H1 (cell line): ENCODE results near the gene ADGRB3. TPM values are rescaled to one million over a fixed set of nuclear protein-coding genes. Genes with fewer than 3 reads are reported as not detected.
A peak's percentile ranks its signal among the peaks of the same experiment; 100 is the strongest.

Experiments
- CTCF ChIA-PET: fragments of 300-600 bp; sonication (Branson Sonifier 250); formaldehyde crosslinking; loops from one replicate; lab custom pipeline; 2021; ENCODE audit not compliant: partially characterized antibody; lab: Charles Lee
- POLR2A ChIA-PET: fragments of 300-600 bp; sonication (Branson Sonifier 250); formaldehyde crosslinking; loops from one replicate; lab custom pipeline; 2021; ENCODE audit warnings: inconsistent platforms; ENCODE audit not compliant: partially characterized antibody; lab: Charles Lee
- DNase-seq, 2 experiments: peaks; one replicate each; pipeline versions ENCODE4 v3.0.0 to v3.0.0-alpha.2; 2010 to 2022; ENCODE audit warnings: low spot score in 2 of 2, low read depth in 1 of 2, mixed read lengths in 1 of 2
- FAIRE-seq: peaks from 2 replicates; lab custom pipeline; 2011; peaks lifted over from hg19 to GRCh38; lab: Jason Lieb, UNC
- H2AFZ ChIP-seq: 2 replicates; pipeline ENCODE4 v1.8.1; 2012; ENCODE audit warnings: low read length, inconsistent platforms
- H2AK5ac ChIP-seq: 2 replicates; pipeline ENCODE4 v1.6.1; 2013; ENCODE audit warnings: low read depth, low read length
- H2BK120ac ChIP-seq: replicated peaks from 2 replicates; pipeline ENCODE3; 2013; ENCODE audit warnings: low read depth, low read length, inconsistent platforms
- H2BK12ac ChIP-seq: 2 replicates; pipeline ENCODE4 v1.6.1; 2013; ENCODE audit warnings: low read depth, low read length
- H2BK15ac ChIP-seq: 2 replicates; pipeline ENCODE4 v1.6.1; 2013; ENCODE audit warnings: low read length
- H2BK20ac ChIP-seq: 2 replicates; pipeline ENCODE4 v1.6.1; 2013; ENCODE audit warnings: low read length
- H2BK5ac ChIP-seq: 2 replicates; pipeline ENCODE4 v1.6.1; 2013; ENCODE audit warnings: low read depth, low read length
- H3K14ac ChIP-seq: 2 replicates; pipeline ENCODE4 v1.6.1; 2013; ENCODE audit warnings: inconsistent platforms; ENCODE audit not compliant: insufficient read length
- H3K18ac ChIP-seq: 2 replicates; pipeline ENCODE4 v1.6.1; 2013; ENCODE audit warnings: low read length; ENCODE audit errors: extremely low read depth
- H3K23ac ChIP-seq: 2 replicates; pipeline ENCODE4 v1.6.1; 2013; ENCODE audit warnings: inconsistent platforms; ENCODE audit not compliant: insufficient read length
- H3K23me2 ChIP-seq: 2 replicates; pipeline ENCODE4 v1.6.1; 2013; ENCODE audit warnings: low read depth, low read length
- H3K27ac ChIP-seq: 2 replicates; pipeline ENCODE4 v1.6.1; 2011; ENCODE audit warnings: low read depth, low read length, inconsistent platforms
- H3K27me3 ChIP-seq, 4 experiments: replicated peaks in 1 of 4; 1 replicate in 1 of 4; 2 replicates in 3 of 4; pipeline versions ENCODE4 v1.6.1 to v1.8.1; 2011 to 2013; ENCODE audit warnings: low read length in 3 of 4, mild to moderate bottlenecking in 3 of 4, inconsistent platforms in 2 of 4, mixed read lengths in 2 of 4, moderate library complexity in 1 of 4; ENCODE audit not compliant: control insufficient read depth in 3 of 4, insufficient read depth in 3 of 4; ENCODE audit errors: extremely low read depth in 1 of 4
- H3K36me3 ChIP-seq, 4 experiments: 2 replicates each; pipeline versions ENCODE4 v1.6.1 to v1.8.1; 2011 to 2013; ENCODE audit warnings: mild to moderate bottlenecking in 4 of 4, low read length in 3 of 4, moderate library complexity in 2 of 4, control low read depth in 1 of 4, inconsistent platforms in 1 of 4; ENCODE audit not compliant: insufficient read depth in 4 of 4, control insufficient read depth in 2 of 4
- H3K4ac ChIP-seq: replicated peaks from 2 replicates; pipeline ENCODE3; 2013; ENCODE audit warnings: low read length, low read depth, mixed read lengths, inconsistent platforms; ENCODE audit not compliant: insufficient read length
- H3K4me1 ChIP-seq, 4 experiments: replicated peaks in 1 of 4; 1 replicate in 1 of 4; 2 replicates in 3 of 4; pipeline versions ENCODE4 v1.6.1 to v1.8.1; 2011 to 2013; ENCODE audit warnings: low read length in 3 of 4, inconsistent platforms in 2 of 4, mixed read lengths in 1 of 4; ENCODE audit not compliant: insufficient read depth in 4 of 4, control insufficient read depth in 3 of 4
- H3K4me2 ChIP-seq, 2 experiments: 2 replicates each; pipeline versions ENCODE4 v1.6.1 to v1.8.1; 2011 to 2013; ENCODE audit warnings: low read depth in 2 of 2, low read length in 2 of 2, control low read depth in 1 of 2, inconsistent platforms in 1 of 2, mild to moderate bottlenecking in 1 of 2; ENCODE audit not compliant: insufficient read depth in 1 of 2
- H3K4me3 ChIP-seq, 4 experiments: fragments of 200-600, 300-600 bp in 1 of 4; sonication (generic), shearing (Covaris generic), sonication (Bioruptor Twin) in 1 of 4; 2 replicates each; pipeline versions ENCODE4 v1.5.1 to v1.8.1; 2011 to 2016; ENCODE audit warnings: low read length in 4 of 4, low read depth in 3 of 4, control low read depth in 2 of 4, inconsistent platforms in 2 of 4, mild to moderate bottlenecking in 2 of 4, mixed read lengths in 1 of 4, moderate library complexity in 1 of 4; ENCODE audit not compliant: insufficient read depth in 2 of 4; ENCODE audit errors: extremely low read depth in 1 of 4
- H3K56ac ChIP-seq: replicated peaks from 2 replicates; pipeline ENCODE3; 2013; ENCODE audit warnings: low read depth, mild to moderate bottlenecking, mixed read lengths, low read length, inconsistent platforms; ENCODE audit not compliant: insufficient read length
- H3K79me1 ChIP-seq: 2 replicates; pipeline ENCODE4 v1.6.1; 2013; ENCODE audit warnings: low read depth, low read length, control low read depth
- H3K79me2 ChIP-seq, 2 experiments: 2 replicates each; pipeline versions ENCODE4 v1.6.1 to v1.8.1; 2012 to 2013; ENCODE audit warnings: low read length in 2 of 2, mild to moderate bottlenecking in 2 of 2, inconsistent platforms in 1 of 2; ENCODE audit not compliant: insufficient read depth in 2 of 2, control insufficient read depth in 1 of 2
- H3K9ac ChIP-seq, 4 experiments: replicated peaks in 1 of 4; 1 replicate in 1 of 4; 2 replicates in 3 of 4; pipeline versions ENCODE4 v1.6.1 to v1.8.1; 2011 to 2013; ENCODE audit warnings: low read depth in 3 of 4, low read length in 3 of 4, control low read depth in 2 of 4, mild to moderate bottlenecking in 2 of 4, moderate library complexity in 2 of 4, inconsistent platforms in 1 of 4; ENCODE audit errors: extremely low read depth in 1 of 4
- H3K9me3 ChIP-seq, 2 experiments: 2 replicates each; pipeline versions ENCODE4 v1.6.1 to v1.8.1; 2012 to 2013; ENCODE audit warnings: mild to moderate bottlenecking in 2 of 2, moderate library complexity in 2 of 2, control low read depth in 1 of 2, inconsistent platforms in 1 of 2, low read depth in 1 of 2, low read length in 1 of 2, mixed read lengths in 1 of 2; ENCODE audit not compliant: insufficient read depth in 2 of 2
- H4K20me1 ChIP-seq, 2 experiments: replicated peaks in 1 of 2; 2 replicates each; pipeline versions ENCODE3 to v1.8.1; 2011 to 2013; ENCODE audit warnings: inconsistent platforms in 2 of 2, low read length in 2 of 2, mild to moderate bottlenecking in 1 of 2; ENCODE audit not compliant: insufficient read depth in 2 of 2, control insufficient read depth in 1 of 2
- H4K5ac ChIP-seq: 2 replicates; pipeline ENCODE4 v1.6.1; 2013; ENCODE audit warnings: low read length, low read depth, mixed read lengths, inconsistent platforms; ENCODE audit not compliant: insufficient read length
- H4K8ac ChIP-seq: 2 replicates; pipeline ENCODE4 v1.8.0; 2013; ENCODE audit warnings: mild to moderate bottlenecking, moderate library complexity, low read length, inconsistent platforms; ENCODE audit not compliant: insufficient read depth; ENCODE audit errors: extremely low read depth
- H4K91ac ChIP-seq: replicated peaks from 2 replicates; pipeline ENCODE3; 2013; ENCODE audit warnings: low read length, mixed read lengths, inconsistent platforms; ENCODE audit not compliant: insufficient read length
- CBX8 ChIP-seq: fragments of 300-800, 300-1000 bp; sonication (generic); IDR thresholded peaks from 2 replicates; pipeline ENCODE4 v1.7.1; 2016; ENCODE audit warnings: low read depth, low read length, borderline replicate concordance
- CTCF ChIP-seq, 3 experiments: IDR thresholded peaks; 1 replicate in 2 of 3; 2 replicates in 1 of 3; pipeline versions ENCODE4 v1.5.1 to v1.6.1; 2011; ENCODE audit warnings: low read length in 3 of 3, mild to moderate bottlenecking in 3 of 3, inconsistent platforms in 2 of 3, low read depth in 1 of 3, moderate library complexity in 1 of 3; ENCODE audit not compliant: insufficient read depth in 1 of 3; ENCODE audit errors: control extremely low read depth in 1 of 3
- GABPA ChIP-seq: IDR thresholded peaks from 2 replicates; pipeline ENCODE4 v1.6.1; 2011; ENCODE audit warnings: mild to moderate bottlenecking, low read length, moderate library complexity, borderline replicate concordance; ENCODE audit not compliant: insufficient read depth
- RAD21 ChIP-seq, 2 experiments: IDR thresholded peaks in 1 of 2; conservative IDR thresholded peaks in 1 of 2; 2 replicates each; pipeline ENCODE4 v1.6.1; 2011; ENCODE audit warnings: low read depth in 2 of 2, low read length in 2 of 2, improper control_type of control experiment in 1 of 2, inconsistent platforms in 1 of 2, mild to moderate bottlenecking in 1 of 2, moderate library complexity in 1 of 2
- TEAD4 ChIP-seq: IDR thresholded peaks from 2 replicates; pipeline ENCODE4 v1.6.1; 2012; ENCODE audit warnings: low read depth, low read length, inconsistent platforms, mixed read lengths
- YY1 ChIP-seq: IDR thresholded peaks from 2 replicates; pipeline ENCODE4 v1.6.1; 2011; ENCODE audit warnings: low read depth, mild to moderate bottlenecking, low read length
- WGBS, 2 experiments: shearing (Covaris generic) in 1 of 2; methylation state at CpG; one replicate each; pipeline versions ENCODE4 v1.1.6 to v1.1.7; 2013 to 2015; ENCODE audit warnings: low lambda C conversion rate in 2 of 2, mixed read lengths in 2 of 2, inconsistent platforms in 1 of 2, low coverage in 1 of 2, missing lambda C conversion rate in 1 of 2; ENCODE audit not compliant: insufficient replicate concordance in 2 of 2, insufficient coverage in 1 of 2, insufficient read length in 1 of 2; ENCODE audit errors: extremely low coverage in 1 of 2, missing lambda C conversion rate in 1 of 2; 5-methylcytosine and 5-hydroxymethylcytosine counted together
- polyA plus RNA-seq, 7 experiments: library from polyadenylated mRNA; depleted of rRNA in 3 of 7; stranded (reverse) in 5 of 7; unstranded in 2 of 7; fragments of >200 nt in 5 of 7; fragments of 200-250 nt in 2 of 7; gene quantifications; 1 replicate in 5 of 7; 2 replicates in 1 of 7; 4 replicates in 1 of 7; pipeline versions ENCODE4 v1.2.1 to v1.2.3, GENCODE V29; 2011 to 2013; ENCODE audit warnings: missing spikeins in 2 of 7, mixed read lengths in 2 of 7
- total RNA-seq: library from RNA; stranded (reverse); fragmentation: NEBNext Ultra II Directional; extraction: Animal tissue kit (Norgen Biotek cat#: 25700); gene quantifications from 2 replicates; pipeline ENCODE4 v1.2.1, GENCODE V29; 2021

ADGRB3 gene
- total and polyA plus RNA-seq, 2 of the 8 experiments (the other 6 are each of a cell fraction or from before 2014, with no cell fraction given), result 0.35 to 1.2 TPM

- H3K23ac ChIP-seq, result no peak overlapping the region
- H3K36me3 ChIP-seq, result no peaks in the 10 kb centered on the region
- TF ChIP-seq GABPA (no peak), CTCF (IDR thresholded peaks at IDR 0.05; ENCODE audit: control extremely low read depth in 1 of 3, insufficient read depth in 1 of 3, low read depth in 1 of 3, low read length in 3 of 3) (peak; percentile 43 to 82 (median 77)), CBX8 (no peak), YY1 (no peak), RAD21 (IDR thresholded peaks at IDR 0.05 in 1 of 2, conservative IDR thresholded peaks at IDR 0.05 in 1 of 2; ENCODE audit: low read depth in 2 of 2, low read length in 2 of 2) (peak; percentile 82 to 86), TEAD4 (0 out of 2 replicates have a peak, but pooled peaks have one; percentile 32)
- TF ChIP-seq, all 59 proteins: peak for 3
- no peaks in the 10 kb centered on the region; the same call in 1 of the 2 replicates for H3K23me2 ChIP-seq
- 0 out of 2 replicates have a peak overlapping the region, but pooled peaks have one; percentile 87 for H2BK20ac ChIP-seq
- FAIRE-seq (peak; percentile 70), DNase-seq (peak in 1 of 2 experiments; percentile 74)
- H4K20me1 ChIP-seq, result no peaks in the 10 kb centered on the region
- H3K4me1 ChIP-seq, result no peaks in the 10 kb centered on the region
- no peak overlapping the region for H4K5ac ChIP-seq
- no peak overlapping the region for H3K4ac ChIP-seq
- H3K79me1 ChIP-seq, result no peaks in the 10 kb centered on the region
- no peak overlapping the region for H2BK12ac ChIP-seq
- H2AFZ ChIP-seq, result peak overlapping the region; percentile 95
- no peak overlapping the region for H3K9ac ChIP-seq
- H3K27ac ChIP-seq, result no peak overlapping the region
- H4K8ac ChIP-seq, result 0 out of 2 replicates have a peak overlapping the region, but pooled peaks have one; percentile 31
- H3K14ac ChIP-seq, result no peak overlapping the region
- H3K4me2 ChIP-seq, result no peak overlapping the region
- H3K4me3 ChIP-seq, result no peak overlapping the region
- no peak overlapping the region for H2BK120ac ChIP-seq
- no peak overlapping the region for H4K91ac ChIP-seq
- H3K79me2 ChIP-seq, result no peaks in the 10 kb centered on the region
- H2BK15ac ChIP-seq, result no peak overlapping the region
- ChIA-PET CTCF (interaction anchor here (0.6 to 3.6 kb wide), 21 partner anchors 8 to 741 kb away, joined by 3 to 29 read pairs (median 3); no protein-coding TSS in a partner anchor), POLR2A (interaction anchor here (0.6 kb wide), 1 partner anchor 118 kb away, joined by 3 read pairs; no protein-coding TSS in a partner anchor)
- 54% methylated on average over 11 of the region's 11 CpGs; no CpG with 5 or more reads in 1 of the 2 experiments for WGBS, 2 experiments
- H3K27me3 ChIP-seq, result no peaks in the 10 kb centered on the region
- no peak overlapping the region for H2BK5ac ChIP-seq
- no peak overlapping the region for H2AK5ac ChIP-seq
- H3K9me3 ChIP-seq, result no peaks in the 10 kb centered on the region
- H3K56ac ChIP-seq, result no peak overlapping the region
- no peak overlapping the region for H3K18ac ChIP-seq
Measured at GRCh38 chr6:68967549-68968300, 332.6 kb downstream of the ADGRB3 start.
